Aorta (tissue), 5 donors: ENCODE measurements around the gene BAZ1B. TPM values are rescaled to one million over a fixed set of nuclear protein-coding genes. Genes with fewer than 3 reads are reported as not detected.
A peak's percentile ranks its signal among the peaks of the same experiment; 100 is the strongest.
"Not testable (repeated sequence)": the region's sequence is repeated elsewhere in the genome, so short reads cannot be mapped to it uniquely, and the experiment has no call there.

Experiments used
- ATAC-seq: fragments of 200-7000 bp; cut with Tn5 transposase; one replicate; pipeline ENCODE4 v1.9.1; 2022; ENCODE audit warnings: moderate library complexity; ENCODE audit not compliant: low FRiP score
- DNase-seq, 2 donors: peaks; one replicate each; pipeline ENCODE4 v3.0.0-alpha.2; 2020
- H3K27ac ChIP-seq, 2 donors: one replicate each; pipeline ENCODE4 v1.5.1; 2013; ENCODE audit warnings: low read length in 2 of 2, mild to moderate bottlenecking in 2 of 2, moderate library complexity in 2 of 2, control low read depth in 1 of 2, inconsistent platforms in 1 of 2, low read depth in 1 of 2
- H3K27me3 ChIP-seq, 2 donors: one replicate each; pipeline ENCODE4 v1.6.1; 2013; ENCODE audit warnings: control low read depth in 1 of 2, low read length in 1 of 2, mild to moderate bottlenecking in 1 of 2, moderate library complexity in 1 of 2; ENCODE audit not compliant: insufficient read depth in 2 of 2, control insufficient read depth in 1 of 2
- H3K36me3 ChIP-seq, 2 donors: one replicate each; pipeline ENCODE4 v1.6.1; 2013; ENCODE audit warnings: control low read depth in 1 of 2, low read length in 1 of 2, mild to moderate bottlenecking in 1 of 2; ENCODE audit not compliant: insufficient read depth in 2 of 2, control insufficient read depth in 1 of 2
- H3K4me1 ChIP-seq, 2 donors: one replicate each; pipeline ENCODE4 v1.6.1; 2013; ENCODE audit warnings: low read length in 2 of 2, control low read depth in 1 of 2, mild to moderate bottlenecking in 1 of 2, moderate library complexity in 1 of 2; ENCODE audit not compliant: insufficient read depth in 2 of 2, control insufficient read depth in 1 of 2
- H3K4me3 ChIP-seq, 2 donors: one replicate each; pipeline ENCODE4 v1.5.1; 2013; ENCODE audit warnings: low read length in 2 of 2, control low read depth in 1 of 2, mild to moderate bottlenecking in 1 of 2
- H3K9me3 ChIP-seq: one replicate; pipeline ENCODE4 v1.6.1; 2013; ENCODE audit warnings: mild to moderate bottlenecking, low read length; ENCODE audit not compliant: control insufficient read depth
- WGBS, 2 donors: extraction: QIAGEN DNeasy Blood & Tissue Kit; methylation state at CpG; one replicate each; pipeline ENCODE4 v1.1.7; 2013; 5-methylcytosine and 5-hydroxymethylcytosine counted together
- intact Hi-C, 2 donors: fragments of 100-400 bp; cut with DNase I; formaldehyde crosslinking; loops; one replicate each; pipeline versions ENCODE4 v1.14.2 to v1.15.0; 2022
- polyA plus RNA-seq, 2 donors: library from polyadenylated mRNA; stranded (reverse); fragments of 200-250 nt; gene quantifications; one replicate each; pipeline ENCODE4 v1.2.3, GENCODE V29; 2013
- total RNA-seq, 2 donors: library from RNA; stranded (reverse); fragmentation: NEBNext Ultra II Directional; extraction: Animal tissue kit (Norgen Biotek cat#: 25700); gene quantifications; one replicate each; pipeline ENCODE4 v1.2.1, GENCODE V29; 2021
- donor health status: healthy with polysubstance abuse.
- donor health status: Bipolar disorder and iron deficiency.
- donor health status: DM: no; HTN: no; CAD: no.
- donor health status: DM: no; HTN: no; CAD: no.
- donor health status: DM: yes; HTN: yes; CAD: no.

BAZ1B gene
- total and polyA plus RNA-seq, 4 donors, result 19.1 to 60.0 (median 36.6) TPM

DNA sequence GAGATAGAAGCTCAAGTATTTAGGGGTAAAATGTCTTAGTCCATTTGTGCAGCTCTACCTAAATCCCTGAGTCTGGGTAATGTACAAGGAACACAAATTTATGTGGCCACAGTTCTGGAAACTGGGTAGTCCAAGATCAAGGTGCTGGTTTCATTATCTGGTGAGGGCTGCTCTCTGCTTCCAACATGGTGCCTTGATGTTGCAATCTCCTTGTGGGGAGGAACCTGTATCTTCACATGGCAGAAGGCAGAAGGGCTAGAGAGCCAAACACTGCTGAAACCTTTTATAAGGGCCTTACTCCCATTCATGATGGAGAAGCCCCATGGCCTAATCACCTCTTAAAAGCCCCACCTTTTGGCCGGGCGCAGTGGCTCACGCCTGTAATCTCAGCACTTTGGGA lies 8.7 kb upstream of the BAZ1B start:
- WGBS, 2 donors, result 91 to 95% methylated on average over 3 of the region's 3 CpGs
- H3K27ac ChIP-seq, result no peak overlapping the region
- ATAC-seq, result no peak

GRCh38 chr7:73526896-73527821 lies 5.1 kb upstream of the BAZ1B start:
- ATAC-seq (no peak), DNase-seq (peak in 1 of 2 donors; percentile 16)
- H3K27ac ChIP-seq, result no peak overlapping the region
- no peaks in the 10 kb centered on the region for H3K27me3 ChIP-seq
- 73 to 81% methylated on average over 8 of the region's 8 CpGs for WGBS, 2 donors
- no peaks in the 10 kb centered on the region for H3K36me3 ChIP-seq
- no peaks in the 10 kb centered on the region for H3K9me3 ChIP-seq
- intact Hi-C loops, result no loop called here
- no peaks in the 10 kb centered on the region for H3K4me1 ChIP-seq
- no peak overlapping the region for H3K4me3 ChIP-seq

More for the DNA sequence above, 8.7 kb upstream of the BAZ1B start:
- DNase-seq, result no peak
- no peaks in the 10 kb centered on the region for H3K27me3 ChIP-seq
- intact Hi-C loops, result no loop called here
- H3K4me3 ChIP-seq, result no peak overlapping the region
- no peaks in the 10 kb centered on the region for H3K4me1 ChIP-seq
- no peaks in the 10 kb centered on the region for H3K36me3 ChIP-seq
- H3K9me3 ChIP-seq, result no peaks in the 10 kb centered on the region

DNA sequence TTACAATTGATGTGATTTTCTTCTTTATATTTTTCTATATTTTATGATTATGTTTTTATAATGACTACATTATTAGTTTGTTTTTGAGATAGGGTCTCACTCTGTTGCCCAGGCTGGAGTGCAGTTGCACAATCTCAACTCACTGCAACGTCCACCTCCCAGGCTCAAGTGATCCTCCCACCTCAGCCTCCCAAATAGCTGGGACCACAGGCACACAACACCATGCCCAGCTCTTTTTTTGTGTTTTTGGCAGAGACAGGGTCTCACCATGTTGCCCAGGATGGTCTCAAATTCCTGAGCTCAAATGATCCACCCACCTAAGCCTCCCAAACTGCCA lies 4.0 kb upstream of the BAZ1B start:
- H3K9me3 ChIP-seq, H3K36me3 ChIP-seq, H3K27me3 ChIP-seq, H3K27ac ChIP-seq, intact Hi-C loops, H3K4me1 ChIP-seq, DNase-seq, H3K4me3 ChIP-seq, ATAC-seq: not testable (repeated sequence)
- 73 to 88% methylated on average over 1 of the region's 1 CpG for WGBS, 2 donors

DNA sequence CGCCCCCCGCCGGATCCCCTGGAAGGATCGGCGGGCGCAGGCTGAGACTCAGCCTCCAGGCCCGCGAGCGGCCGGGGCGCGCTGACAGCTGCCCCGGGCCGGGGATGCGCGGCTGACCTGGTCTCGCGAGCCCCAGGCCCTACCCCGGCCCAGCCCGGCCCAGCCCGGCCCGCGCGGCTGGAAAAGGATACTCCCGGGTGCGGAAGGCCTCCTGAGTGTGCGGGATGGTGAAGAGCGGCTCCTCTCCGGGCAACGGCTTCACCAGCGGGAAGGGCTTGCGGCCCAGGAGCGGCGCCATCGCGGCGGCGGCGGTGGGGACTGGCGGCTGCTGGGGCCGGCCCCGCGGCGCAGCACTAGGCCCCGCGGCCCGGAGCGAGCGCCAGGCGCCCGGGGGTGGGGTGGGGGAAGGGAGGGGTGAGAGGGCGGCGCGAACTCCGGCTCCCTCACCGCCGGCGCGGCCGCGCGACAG lies 423 bp downstream of the BAZ1B start:
- peaks cover 0 to 9% of the 10 kb centered on the region in 2 donors for H3K4me1 ChIP-seq

GRCh38 chr7:73520673-73521635 lies 1.1 kb downstream of the BAZ1B start:
- Histone ChIP-seq H3K36me3 (peaks cover 0 to 1% of the 10 kb centered on the region in 2 donors), H3K9me3 (no peaks in the 10 kb centered on the region), H3K4me3 (peak overlapping the region; percentile 88 to 100), H3K4me1 (peaks cover 0 to 9% of the 10 kb centered on the region in 2 donors), H3K27me3 (no peaks in the 10 kb centered on the region), H3K27ac (peak overlapping the region; percentile 78)
- no peak for DNase-seq
- intact Hi-C loops, result loop anchor here in 1 of 2 donors (5.0 kb wide), 1 partner anchor 36 kb away; the partner anchor contains the start of gene BCL7B
- no peak for ATAC-seq
- WGBS, 2 donors, result 0% methylated on average over 36 of the region's 36 CpGs

More for the DNA sequence above, 423 bp downstream of the BAZ1B start:
- peaks cover 0 to 1% of the 10 kb centered on the region in 2 donors for H3K36me3 ChIP-seq
- WGBS, 2 donors, result 0 to 1% methylated on average over 32 to 62 of the region's 62 CpGs
- H3K9me3 ChIP-seq, result no peaks in the 10 kb centered on the region
- intact Hi-C loops, result loop anchor here (2.0 to 5.0 kb wide), 3 partner anchors 35 to 57 kb away; partner anchors contain the start of genes BCL7B (in 2 of the 2) and TBL2 (in 1 of the 2)
- ATAC-seq, result peak; percentile 85
- no peaks in the 10 kb centered on the region for H3K27me3 ChIP-seq
- peak overlapping the region; percentile 88 to 100 for H3K4me3 ChIP-seq
- DNase-seq, result peak; percentile 62 to 89
- peak overlapping the region; percentile 78 for H3K27ac ChIP-seq

DNA sequence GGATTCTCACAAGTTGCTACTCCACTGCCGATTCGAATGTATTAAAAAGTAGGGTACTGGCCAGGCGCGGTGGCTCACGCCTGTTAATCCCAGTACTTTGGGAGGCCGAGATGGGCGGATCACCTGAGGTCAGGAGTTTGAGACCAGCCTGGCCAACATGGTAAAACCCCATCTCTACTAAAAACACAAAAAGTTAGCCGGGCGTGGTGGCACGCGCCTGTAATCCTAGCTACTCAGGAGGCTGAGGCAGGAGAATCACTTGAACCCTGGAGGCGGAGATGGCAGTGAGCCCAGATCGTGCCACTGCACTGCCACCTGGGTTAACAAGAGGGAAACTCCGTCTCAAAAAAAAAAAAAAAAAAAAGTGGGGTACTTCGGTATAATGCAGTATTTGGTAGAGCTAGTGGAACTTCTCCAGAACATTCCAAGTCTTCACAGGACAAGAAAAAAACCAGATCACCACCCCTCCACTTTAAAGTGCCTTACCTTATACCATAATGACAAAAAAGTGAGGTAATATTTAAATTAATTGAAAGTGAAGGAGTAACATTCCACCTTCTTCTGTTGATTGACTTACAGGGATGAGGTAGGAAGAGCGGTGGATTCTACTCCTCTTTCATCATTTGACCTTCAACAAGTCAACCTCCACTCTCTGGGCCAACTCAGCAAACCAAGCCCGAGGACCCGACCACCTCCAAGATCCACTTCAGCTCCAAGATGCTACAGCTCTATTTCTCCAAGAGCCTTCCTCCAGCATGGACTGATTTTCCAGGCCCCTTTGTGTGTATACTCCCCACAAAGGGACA lies 2.0 kb downstream of the BAZ1B start:
- Histone ChIP-seq H3K4me3 (peak overlapping the region; percentile 3 to 100), H3K4me1 (peaks cover 0 to 9% of the 10 kb centered on the region in 2 donors), H3K27ac (no peak overlapping the region), H3K27me3 (no peaks in the 10 kb centered on the region), H3K9me3 (no peaks in the 10 kb centered on the region), H3K36me3 (peaks cover 0 to 1% of the 10 kb centered on the region in 2 donors)
- DNase-seq (peak in 1 of 2 donors; percentile 46), ATAC-seq (no peak)
- 67 to 68% methylated on average over 18 of the region's 18 CpGs for WGBS, 2 donors
- intact Hi-C loops, result loop anchor here in 1 of 2 donors (5.0 kb wide), 1 partner anchor 37 kb away; the partner anchor contains the start of gene BCL7B

DNA sequence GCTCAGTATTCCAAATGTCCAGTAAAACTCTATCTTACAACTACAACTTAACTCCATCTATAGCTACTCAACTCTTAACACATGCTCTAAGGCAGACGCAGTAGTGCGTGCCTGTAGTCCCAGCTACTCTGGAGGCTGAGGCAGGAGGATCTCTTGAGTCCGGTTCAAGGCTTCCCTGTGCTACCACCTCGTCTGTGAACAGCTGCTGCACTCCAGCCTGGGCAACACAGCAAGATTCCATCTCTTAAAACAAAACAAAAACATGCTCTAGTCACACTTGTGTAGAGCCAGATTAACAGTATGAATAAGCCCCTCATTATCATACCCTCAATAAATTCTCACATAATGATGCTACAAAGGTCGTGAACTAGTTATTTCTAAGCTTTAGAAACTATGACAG lies 3.6 kb downstream of the BAZ1B start:
- Histone ChIP-seq H3K4me1 (peaks cover 0 to 9% of the 10 kb centered on the region in 2 donors), H3K4me3 (no peak overlapping the region), H3K36me3 (peaks cover 0 to 1% of the 10 kb centered on the region in 2 donors), H3K27me3 (no peaks in the 10 kb centered on the region), H3K27ac (no peak overlapping the region), H3K9me3 (no peaks in the 10 kb centered on the region)
- intact Hi-C loops, result no loop called here
- ATAC-seq, result no peak
- 70% methylated on average over 5 of the region's 5 CpGs for WGBS, 2 donors
- peak in 1 of 2 donors; percentile 19 for DNase-seq
